ENCODE data around the gene CROCC2.

Gene CROCC2

GRCh38 chr2:241010531-241011295 is 104.6 kb downstream of the CROCC2 start:
- TF ChIP-seq Cebpa-rat (IDR thresholded peaks at IDR 0.05) = no peak
- Histone ChIP-seq H3K4me1 (peaks cover 62% of the 10 kb centered on the region), H3K4me3 (peak overlapping the region; percentile 47; the same call in 1 of the 2 replicates), H3K36me3 (no peaks in the 10 kb centered on the region), H3K4me2 (peak overlapping the region; percentile 93), H3K9me3 (peaks cover 3% of the 10 kb centered on the region), H3K27ac (peak overlapping the region; percentile 87), H3K27me3 (no peaks in the 10 kb centered on the region), H3K9ac (peak overlapping the region; percentile 71), H4K20me1 (no peaks in the 10 kb centered on the region)

- no peak overlapping the region for H3K27ac ChIP-seq
- no peak for TF ChIP-seq Cebpa-rat (IDR thresholded peaks at IDR 0.05)
- no peaks in the 10 kb centered on the region for H3K36me3 ChIP-seq
- no peaks in the 10 kb centered on the region for H3K27me3 ChIP-seq
- H4K20me1 ChIP-seq = no peaks in the 10 kb centered on the region
- H3K9ac ChIP-seq = no peak overlapping the region
- H3K9me3 ChIP-seq = no peaks in the 10 kb centered on the region
- peaks cover 62% of the 10 kb centered on the region for H3K4me1 ChIP-seq
- peak overlapping the region; percentile 93 for H3K4me2 ChIP-seq
- no peak overlapping the region for H3K4me3 ChIP-seq
These were observed 105.1 kb downstream of the CROCC2 start for GRCh38 chr2:241011296-241011600.

GRCh38 chr2:241011751-241012510 is 105.8 kb downstream of the CROCC2 start:
- peak overlapping the region; percentile 51; the same call in 1 of the 2 replicates for H3K27ac ChIP-seq
- peaks cover 57% of the 10 kb centered on the region for H3K4me1 ChIP-seq
- no peak for TF ChIP-seq Cebpa-rat (IDR thresholded peaks at IDR 0.05)
- no peaks in the 10 kb centered on the region for H3K36me3 ChIP-seq
- no peak overlapping the region for H3K9ac ChIP-seq
- no peaks in the 10 kb centered on the region for H3K27me3 ChIP-seq
- H4K20me1 ChIP-seq = no peaks in the 10 kb centered on the region
- H3K4me2 ChIP-seq = peak overlapping the region; percentile 93
- H3K4me3 ChIP-seq = no peak overlapping the region
- H3K9me3 ChIP-seq = no peaks in the 10 kb centered on the region

- Histone ChIP-seq H3K36me3 (no peaks in the 10 kb centered on the region), H4K20me1 (no peaks in the 10 kb centered on the region), H3K27me3 (no peaks in the 10 kb centered on the region), H3K4me3 (no peak overlapping the region), H3K9me3 (no peaks in the 10 kb centered on the region; the same call in 1 of the 2 replicates), H3K4me2 (no peak overlapping the region), H3K4me1 (peaks cover 34% of the 10 kb centered on the region), H3K27ac (no peak overlapping the region), H3K9ac (no peak overlapping the region)
- TF ChIP-seq Cebpa-rat (IDR thresholded peaks at IDR 0.05) = no peak
These were observed 108.1 kb downstream of the CROCC2 start for GRCh38 chr2:241014224-241014623.

- Histone ChIP-seq H3K4me1 (peaks cover 28% of the 10 kb centered on the region), H3K27ac (no peak overlapping the region), H3K27me3 (no peaks in the 10 kb centered on the region), H3K4me3 (no peak overlapping the region), H4K20me1 (no peaks in the 10 kb centered on the region), H3K4me2 (no peak overlapping the region), H3K36me3 (no peaks in the 10 kb centered on the region), H3K9ac (no peak overlapping the region), H3K9me3 (no peaks in the 10 kb centered on the region; the same call in 1 of the 2 replicates)
- no peak for TF ChIP-seq Cebpa-rat (IDR thresholded peaks at IDR 0.05)
These were observed 108.6 kb downstream of the CROCC2 start for GRCh38 chr2:241014764-241015163.

GRCh38 chr2:241015439-241015838 is 109.3 kb downstream of the CROCC2 start:
- Histone ChIP-seq H3K36me3 (no peaks in the 10 kb centered on the region), H3K27ac (no peak overlapping the region), H3K9me3 (peaks cover 4% of the 10 kb centered on the region; the same call in 1 of the 2 replicates), H3K4me3 (no peak overlapping the region), H3K4me2 (no peak overlapping the region), H3K27me3 (no peaks in the 10 kb centered on the region), H3K9ac (no peak overlapping the region), H4K20me1 (no peaks in the 10 kb centered on the region), H3K4me1 (peaks cover 22% of the 10 kb centered on the region)
- no peak for TF ChIP-seq Cebpa-rat (IDR thresholded peaks at IDR 0.05)

- Histone ChIP-seq H4K20me1 (no peaks in the 10 kb centered on the region), H3K27me3 (no peaks in the 10 kb centered on the region), H3K4me2 (no peak overlapping the region), H3K9ac (no peak overlapping the region), H3K4me3 (no peak overlapping the region), H3K9me3 (peaks cover 10% of the 10 kb centered on the region), H3K27ac (no peak overlapping the region), H3K4me1 (peaks cover 2% of the 10 kb centered on the region), H3K36me3 (no peaks in the 10 kb centered on the region)
- no peak for TF ChIP-seq Cebpa-rat (IDR thresholded peaks at IDR 0.05)
These were observed 111.2 kb downstream of the CROCC2 start for GRCh38 chr2:241017228-241017940.

- Histone ChIP-seq H3K4me1 (no peaks in the 10 kb centered on the region), H3K27me3 (no peaks in the 10 kb centered on the region), H3K27ac (no peak overlapping the region), H4K20me1 (no peaks in the 10 kb centered on the region), H3K4me3 (no peak overlapping the region), H3K4me2 (no peak overlapping the region), H3K36me3 (no peaks in the 10 kb centered on the region), H3K9ac (no peak overlapping the region), H3K9me3 (peaks cover 13% of the 10 kb centered on the region)
- no peak for TF ChIP-seq Cebpa-rat (IDR thresholded peaks at IDR 0.05)
These were observed 112.1 kb downstream of the CROCC2 start for GRCh38 chr2:241018051-241018891.

GRCh38 chr2:241019441-241020139 is 113.5 kb downstream of the CROCC2 start:
- Histone ChIP-seq H3K9me3 (peaks cover 13% of the 10 kb centered on the region), H3K27me3 (no peaks in the 10 kb centered on the region), H3K36me3 (no peaks in the 10 kb centered on the region), H4K20me1 (no peaks in the 10 kb centered on the region), H3K4me2 (no peak overlapping the region), H3K9ac (no peak overlapping the region), H3K4me3 (no peak overlapping the region), H3K27ac (no peak overlapping the region), H3K4me1 (no peaks in the 10 kb centered on the region)
- no peak for TF ChIP-seq Cebpa-rat (IDR thresholded peaks at IDR 0.05)

All from BLaER1 (cell line).